HCT116 (cell line): ENCODE data around the gene OR2J1.

Source experiments
- CBX3 ChIP-seq: IDR thresholded peaks from 2 replicates; pipeline ENCODE4 v1.6.1; 2012; ENCODE audit warnings: low read depth
- CTCF ChIP-seq, 3 experiments: fragments of 200-600 bp in 1 of 3; sonication (generic) in 1 of 3; IDR thresholded peaks in 2 of 3; conservative IDR thresholded peaks in 1 of 3; 2 replicates each; pipeline ENCODE4 v1.5.1; 2012 to 2017; ENCODE audit warnings: low read depth in 2 of 3, low read length in 2 of 3, antibody characterized with exemption in 1 of 3, borderline replicate concordance in 1 of 3, control low read depth in 1 of 3, mild to moderate bottlenecking in 1 of 3, mixed read lengths in 1 of 3, mixed run types in 1 of 3, moderate library complexity in 1 of 3; ENCODE audit not compliant: insufficient read depth in 1 of 3
- EGR1 ChIP-seq: IDR thresholded peaks from 2 replicates; pipeline ENCODE4 v1.6.1; 2012; ENCODE audit warnings: low read depth
- EZH2 ChIP-seq: fragments of 200-600 bp; sonication (generic); IDR thresholded peaks from 2 replicates; pipeline ENCODE4 v1.6.1; 2017; ENCODE audit warnings: antibody characterized with exemption, mixed run types
- EZH2phosphoT487 ChIP-seq: fragments of 200-600 bp; IDR thresholded peaks from 2 replicates; pipeline ENCODE4 v1.6.1; 2018; ENCODE audit warnings: antibody characterized with exemption, borderline replicate concordance
- FOSL1 ChIP-seq: IDR thresholded peaks from 2 replicates; pipeline ENCODE4 v1.6.1; 2012; ENCODE audit warnings: low read depth
- JUND ChIP-seq: IDR thresholded peaks from 2 replicates; pipeline ENCODE4 v1.6.1; 2012
- MAX ChIP-seq: IDR thresholded peaks from 2 replicates; pipeline ENCODE4 v1.6.1; 2012
- POLR2A ChIP-seq: IDR thresholded peaks from 2 replicates; pipeline ENCODE4 v1.7.0; 2011; ENCODE audit warnings: borderline replicate concordance; ENCODE audit not compliant: insufficient read depth, insufficient read length; ENCODE audit errors: extremely low read depth
- RAD21 ChIP-seq: IDR thresholded peaks from 2 replicates; pipeline ENCODE4 v1.6.1; 2012; ENCODE audit warnings: low read depth, mild to moderate bottlenecking
- SP1 ChIP-seq: IDR thresholded peaks from 2 replicates; pipeline ENCODE4 v1.6.1; 2012; ENCODE audit warnings: low read depth
- SRF ChIP-seq: IDR thresholded peaks from 2 replicates; pipeline ENCODE4 v1.6.1; 2012; ENCODE audit warnings: low read depth
- YY1 ChIP-seq: IDR thresholded peaks from 2 replicates; pipeline ENCODE4 v1.6.1; 2011; ENCODE audit warnings: low read length, low read depth, moderate library complexity, mild to moderate bottlenecking; ENCODE audit not compliant: insufficient replicate concordance; ENCODE audit errors: extremely low read depth
- ZFX ChIP-seq: fragments of 450-650 bp; IDR thresholded peaks from 2 replicates; pipeline ENCODE4 v1.6.1; 2017

GRCh38 chr6:29141606-29142005 lies 42.3 kb downstream of the OR2J1 start:
- TF ChIP-seq EZH2, result no peak
- no peak for TF ChIP-seq CTCF (IDR thresholded peaks at IDR 0.05 in 2 of 3, conservative IDR thresholded peaks at IDR 0.05 in 1 of 3; ENCODE audit: borderline replicate concordance in 1 of 3, insufficient read depth in 1 of 3, low read depth in 2 of 3, low read length in 2 of 3)
- no peak for TF ChIP-seq SRF
- TF ChIP-seq SP1, result no peak
- no peak for TF ChIP-seq EGR1
- TF ChIP-seq JUND, result no peak
- TF ChIP-seq FOSL1, result no peak
- no peak for TF ChIP-seq ZFX
- no peak for TF ChIP-seq POLR2A
- no peak for TF ChIP-seq CBX3
- no peak for TF ChIP-seq EZH2phosphoT487
- TF ChIP-seq MAX, result no peak
- no peak for TF ChIP-seq YY1
- TF ChIP-seq RAD21, result no peak
